Activated CD8-positive, alpha-beta memory T cell treated with anti-CD3 and anti-CD28 coated beads, Interleukin-2, amount 10 ng/mL, durations not matched to agents 7 days and 5 days (primary cell): ENCODE results near the gene LIPE. TPM values are rescaled to one million over a fixed set of nuclear protein-coding genes. Genes with fewer than 3 reads are reported as not detected.

Experiments used
- ATAC-seq: fragments of 150-1000 bp; cut with Tn5 transposase; one replicate; pipeline ENCODE4 v1.10.0; 2021; ENCODE audit warnings: moderate library complexity
- CTCF ChIA-PET: fragments of 350-600 bp; sonication (Branson Sonifier 250); formaldehyde crosslinking; loops from one replicate; lab custom pipeline; 2021; ENCODE audit warnings: antibody characterized with exemption; lab: Charles Lee
- DNase-seq: peaks from one replicate; pipeline ENCODE4 v3.0.0-alpha.2; 2020
- H3K27ac Mint-ChIP-seq: one replicate; pipeline ENCODE4 v1.8.0; 2021; ENCODE audit warnings: mild to moderate bottlenecking, mixed read lengths
- H3K27me3 Mint-ChIP-seq: one replicate; pipeline ENCODE4 v1.8.0; 2021; ENCODE audit warnings: mixed read lengths
- H3K36me3 Mint-ChIP-seq: one replicate; pipeline ENCODE4 v1.8.0; 2021; ENCODE audit warnings: mild to moderate bottlenecking, mixed read lengths
- H3K4me1 Mint-ChIP-seq: one replicate; pipeline ENCODE4 v1.8.0; 2021; ENCODE audit warnings: mixed read lengths
- H3K4me3 Mint-ChIP-seq: one replicate; pipeline ENCODE4 v1.8.0; 2021; ENCODE audit warnings: mild to moderate bottlenecking, moderate library complexity, mixed read lengths
- H3K9me3 Mint-ChIP-seq: one replicate; pipeline ENCODE4 v1.8.0; 2022; ENCODE audit warnings: low read depth, mixed read lengths
- total RNA-seq, 2 experiments: library from RNA; stranded (reverse); gene quantifications; one replicate each; pipeline ENCODE4 v1.2.3, GENCODE V29; 2021

LIPE gene
- total RNA-seq, 2 experiments from 2014 or later: 41.5 to 44.6 TPM

DNA sequence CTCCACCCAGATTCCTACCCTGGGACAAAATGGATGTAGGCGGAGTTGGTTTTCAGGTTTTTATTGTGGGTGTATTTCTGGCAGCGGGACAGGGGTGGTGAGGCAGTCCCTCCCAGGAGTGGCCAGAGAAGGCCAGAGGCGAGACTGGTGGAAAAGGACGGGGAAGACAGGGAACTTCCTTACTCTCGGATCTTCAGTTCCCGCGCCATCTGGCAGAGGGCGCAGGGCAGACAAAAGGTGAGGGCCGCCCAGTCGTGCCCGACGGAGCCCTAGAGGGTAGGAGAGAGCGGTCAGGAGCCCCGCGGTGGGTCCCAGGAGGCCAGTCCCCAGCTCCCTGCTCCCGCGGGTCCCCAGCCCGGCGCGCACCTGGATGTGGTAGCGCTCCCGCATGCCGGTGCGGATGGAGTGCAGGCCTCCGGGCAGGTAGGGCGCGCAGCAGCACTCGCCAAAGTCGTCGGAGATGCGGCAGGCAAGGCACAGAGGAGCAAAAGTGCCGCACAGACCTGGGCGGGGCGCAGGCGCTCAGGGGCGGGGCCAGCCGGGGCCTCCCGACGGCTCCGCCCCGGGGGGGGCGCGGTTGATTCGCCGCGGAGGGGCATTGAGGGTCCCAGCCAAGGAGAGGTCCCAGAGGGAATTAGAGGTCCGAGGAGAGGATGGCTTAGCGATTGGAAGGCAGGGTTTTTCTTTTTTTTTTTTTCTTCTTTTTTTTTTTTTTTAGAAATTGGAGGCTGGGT is 40.0 kb downstream of the LIPE start:
- H3K9me3 Mint-ChIP-seq: no peaks in the 10 kb centered on the region
- peaks cover 5% of the 10 kb centered on the region for H3K4me1 Mint-ChIP-seq
- no peaks in the 10 kb centered on the region for H3K36me3 Mint-ChIP-seq

GRCh38 chr19:42380155-42380554 is 47.0 kb downstream of the LIPE start:
- Mint-ChIP-seq H3K36me3 (no peaks in the 10 kb centered on the region), H3K27me3 (peaks cover 19% of the 10 kb centered on the region), H3K27ac (no peak overlapping the region), H3K4me3 (no peak overlapping the region), H3K4me1 (no peaks in the 10 kb centered on the region), H3K9me3 (no peaks in the 10 kb centered on the region)
- CTCF ChIA-PET: interaction anchor here (0.7 to 1.6 kb wide), 3 partner anchors 37 to 272 kb away, joined by 3 read pairs; no protein-coding TSS in a partner anchor
- no peak for DNase-seq
- no peak for ATAC-seq

More for the DNA sequence above, 40.0 kb downstream of the LIPE start:
- DNase-seq (peak; percentile 73), ATAC-seq (peak; percentile 96)
- CTCF ChIA-PET: interaction anchor here (0.6 to 2.4 kb wide), 4 partner anchors 10 to 189 kb away, joined by 3 to 9 read pairs (median 4); no protein-coding TSS in a partner anchor
- Mint-ChIP-seq H3K27me3 (peaks cover 46% of the 10 kb centered on the region), H3K27ac (no peak overlapping the region), H3K4me3 (peak overlapping the region; percentile 30)

- Mint-ChIP-seq H3K4me3 (no peak overlapping the region), H3K36me3 (no peaks in the 10 kb centered on the region), H3K4me1 (no peaks in the 10 kb centered on the region), H3K9me3 (no peaks in the 10 kb centered on the region), H3K27me3 (peaks cover 19% of the 10 kb centered on the region), H3K27ac (no peak overlapping the region)
- DNase-seq (no peak), ATAC-seq (no peak)
- CTCF ChIA-PET: interaction anchor here (0.6 to 1.6 kb wide), 2 partner anchors 10 to 270 kb away, joined by 3 read pairs; no protein-coding TSS in a partner anchor
These were observed 48.7 kb downstream of the LIPE start for GRCh38 chr19:42378225-42379215.

DNA sequence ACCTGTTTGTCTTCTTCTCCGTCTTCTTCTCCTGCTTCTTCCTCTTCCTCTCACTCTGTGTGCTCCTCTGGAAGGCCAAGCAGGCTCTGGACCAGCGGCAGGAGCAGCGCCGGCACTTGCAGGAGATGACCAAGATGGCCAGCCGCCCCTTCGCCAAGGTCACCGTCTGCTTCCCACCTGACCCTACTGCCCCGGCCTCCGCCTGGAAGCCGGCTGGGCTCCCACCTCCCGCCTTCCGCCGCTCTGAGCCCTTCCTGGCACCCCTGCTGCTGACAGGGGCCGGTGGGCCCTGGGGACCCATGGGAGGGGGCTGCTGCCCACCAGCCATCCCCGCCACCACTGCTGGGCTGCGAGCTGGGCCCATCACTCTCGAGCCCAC is 51.0 kb downstream of the LIPE start:
- peaks cover 6% of the 10 kb centered on the region for H3K27me3 Mint-ChIP-seq
- no peaks in the 10 kb centered on the region for H3K9me3 Mint-ChIP-seq
- H3K4me1 Mint-ChIP-seq: no peaks in the 10 kb centered on the region
- CTCF ChIA-PET: interaction anchor here (1.5 kb wide), 1 partner anchor 40 kb away, joined by 3 read pairs; no protein-coding TSS in a partner anchor
- no peaks in the 10 kb centered on the region for H3K36me3 Mint-ChIP-seq
- H3K27ac Mint-ChIP-seq: no peak overlapping the region
- H3K4me3 Mint-ChIP-seq: no peak overlapping the region
- ATAC-seq (no peak), DNase-seq (no peak)

DNA sequence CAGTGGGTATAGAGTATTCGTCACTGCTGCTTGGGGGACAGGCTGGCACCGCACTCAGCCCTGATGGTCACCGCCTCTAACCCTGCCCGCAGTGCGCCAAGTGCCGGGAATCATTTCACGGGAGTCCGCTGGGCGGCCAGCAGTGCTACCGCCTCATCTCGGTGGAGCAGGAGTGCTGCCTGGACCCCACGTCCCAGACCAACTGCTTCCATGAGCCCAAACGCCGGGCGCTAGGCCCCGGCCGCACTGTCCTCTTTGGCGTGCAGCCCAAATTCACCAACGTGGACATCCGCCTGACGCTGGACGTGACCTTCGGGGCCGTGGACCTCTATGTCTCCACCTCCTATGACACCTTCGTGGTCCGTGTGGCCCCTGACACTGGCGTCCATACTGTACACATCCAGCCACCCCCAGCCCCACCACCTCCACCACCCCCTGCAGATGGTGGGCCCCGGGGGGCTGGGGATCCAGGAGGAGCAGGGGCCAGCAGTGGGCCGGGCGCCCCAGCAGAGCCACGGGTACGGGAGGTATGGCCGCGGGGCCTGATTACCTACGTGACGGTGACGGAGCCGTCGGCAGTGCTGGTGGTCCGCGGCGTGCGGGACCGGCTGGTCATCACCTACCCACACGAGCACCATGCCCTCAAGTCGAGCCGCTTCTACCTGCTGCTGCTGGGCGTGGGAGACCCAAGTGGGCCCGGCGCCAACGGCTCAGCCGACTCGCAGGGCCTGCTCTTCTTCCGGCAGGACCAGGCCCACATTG is 51.6 kb downstream of the LIPE start:
- Mint-ChIP-seq H3K4me3 (no peak overlapping the region), H3K27me3 (peaks cover 4% of the 10 kb centered on the region), H3K9me3 (no peaks in the 10 kb centered on the region), H3K36me3 (no peaks in the 10 kb centered on the region), H3K4me1 (no peaks in the 10 kb centered on the region), H3K27ac (no peak overlapping the region)
- DNase-seq (no peak), ATAC-seq (no peak)
- CTCF ChIA-PET: no interaction called here

GRCh38 chr19:42374826-42375376 is 52.3 kb downstream of the LIPE start:
- Mint-ChIP-seq H3K27me3 (peaks cover 4% of the 10 kb centered on the region), H3K36me3 (no peaks in the 10 kb centered on the region), H3K9me3 (no peaks in the 10 kb centered on the region), H3K4me1 (no peaks in the 10 kb centered on the region), H3K4me3 (no peak overlapping the region), H3K27ac (no peak overlapping the region)
- DNase-seq: no peak
- CTCF ChIA-PET: no interaction called here
- no peak for ATAC-seq

DNA sequence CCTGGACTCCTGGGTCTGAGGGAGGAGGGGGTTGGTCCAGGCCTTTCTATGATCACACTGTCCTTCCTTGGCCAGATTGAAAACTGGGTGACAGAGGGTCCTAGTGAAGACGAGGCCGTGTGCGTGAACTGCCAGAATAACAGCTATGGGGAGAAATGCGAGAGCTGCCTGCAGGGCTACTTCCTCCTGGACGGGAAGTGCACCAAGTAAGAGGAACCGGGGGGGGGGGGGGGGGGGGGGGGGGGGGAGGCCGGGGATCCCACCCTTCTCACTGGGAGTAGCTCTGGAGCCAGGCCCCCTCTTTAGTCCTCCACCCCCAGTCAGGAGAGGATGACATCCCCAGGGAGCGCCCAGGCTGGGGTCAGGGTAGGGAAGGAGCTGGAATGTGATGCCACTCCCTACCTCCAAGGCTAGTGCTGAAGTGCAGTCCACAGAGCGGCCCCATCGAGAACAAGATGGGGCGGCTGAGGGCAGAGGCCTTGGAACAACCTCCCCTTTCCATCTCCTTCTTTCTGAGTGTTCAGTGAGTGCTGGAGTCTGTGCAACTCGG is 56.5 kb downstream of the LIPE start:
- H3K36me3 Mint-ChIP-seq: no peaks in the 10 kb centered on the region
- no peak for DNase-seq
- no peak overlapping the region for H3K27ac Mint-ChIP-seq
- CTCF ChIA-PET: no interaction called here
- ATAC-seq: no peak
- no peaks in the 10 kb centered on the region for H3K27me3 Mint-ChIP-seq
- H3K4me1 Mint-ChIP-seq: no peaks in the 10 kb centered on the region
- no peaks in the 10 kb centered on the region for H3K9me3 Mint-ChIP-seq
- no peak overlapping the region for H3K4me3 Mint-ChIP-seq

DNA sequence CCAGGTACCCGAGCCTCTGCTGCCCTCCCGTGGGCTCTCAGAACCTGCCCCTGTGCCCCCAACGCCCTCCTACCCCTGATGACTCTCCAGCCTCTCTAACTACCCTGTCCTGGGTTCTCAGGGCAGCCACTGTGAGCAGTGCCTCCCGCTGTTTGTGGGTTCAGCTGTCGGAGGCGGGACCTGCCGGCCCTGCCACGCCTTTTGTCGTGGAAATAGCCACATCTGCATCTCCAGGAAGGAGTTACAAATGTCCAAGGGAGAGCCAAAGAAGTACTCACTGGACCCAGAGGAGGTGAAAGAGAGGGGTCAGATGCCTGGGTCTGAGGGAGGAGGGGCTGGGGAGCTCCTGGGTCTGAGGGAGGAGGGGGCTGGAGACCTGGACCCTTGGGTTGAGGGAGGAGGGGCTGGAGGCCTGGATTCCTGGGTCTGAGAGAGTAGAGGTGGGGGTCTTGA is 57.1 kb downstream of the LIPE start:
- no peak overlapping the region for H3K27ac Mint-ChIP-seq
- no peaks in the 10 kb centered on the region for H3K36me3 Mint-ChIP-seq
- DNase-seq (no peak), ATAC-seq (no peak)
- no peaks in the 10 kb centered on the region for H3K4me1 Mint-ChIP-seq
- H3K9me3 Mint-ChIP-seq: no peaks in the 10 kb centered on the region
- H3K4me3 Mint-ChIP-seq: no peak overlapping the region
- H3K27me3 Mint-ChIP-seq: no peaks in the 10 kb centered on the region
- CTCF ChIA-PET: no interaction called here

GRCh38 chr19:42369433-42370067 is 57.6 kb downstream of the LIPE start:
- CTCF ChIA-PET: no interaction called here
- no peak overlapping the region for H3K27ac Mint-ChIP-seq
- ATAC-seq (no peak), DNase-seq (no peak)
- H3K27me3 Mint-ChIP-seq: no peaks in the 10 kb centered on the region
- H3K4me3 Mint-ChIP-seq: no peak overlapping the region
- H3K9me3 Mint-ChIP-seq: no peaks in the 10 kb centered on the region
- H3K4me1 Mint-ChIP-seq: no peaks in the 10 kb centered on the region
- peaks cover 2% of the 10 kb centered on the region for H3K36me3 Mint-ChIP-seq

DNA sequence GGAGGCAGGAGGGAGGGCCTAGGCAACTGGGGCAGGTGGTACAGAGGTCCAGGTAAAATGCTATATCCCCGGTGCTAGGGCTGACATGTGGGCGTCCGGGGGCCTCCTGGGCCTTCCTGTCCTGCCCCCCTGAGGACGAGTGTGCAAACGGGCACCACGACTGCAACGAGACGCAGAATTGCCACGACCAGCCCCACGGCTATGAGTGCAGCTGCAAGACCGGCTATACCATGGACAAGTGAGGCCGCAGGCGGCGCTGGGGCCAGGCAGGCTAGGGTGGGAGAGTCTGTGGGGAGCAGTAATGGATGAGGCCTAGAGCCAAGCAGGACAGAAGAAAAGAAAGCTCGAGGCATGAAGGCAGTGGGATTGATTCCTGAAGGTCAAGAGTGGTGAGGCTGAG is 58.4 kb downstream of the LIPE start:
- CTCF ChIA-PET: no interaction called here
- no peaks in the 10 kb centered on the region for H3K4me1 Mint-ChIP-seq
- no peak overlapping the region for H3K4me3 Mint-ChIP-seq
- H3K27ac Mint-ChIP-seq: no peak overlapping the region
- DNase-seq (no peak), ATAC-seq (no peak)
- no peaks in the 10 kb centered on the region for H3K27me3 Mint-ChIP-seq
- H3K36me3 Mint-ChIP-seq: peaks cover 9% of the 10 kb centered on the region
- H3K9me3 Mint-ChIP-seq: peaks cover 2% of the 10 kb centered on the region

- CTCF ChIA-PET: no interaction called here
- H3K27ac Mint-ChIP-seq: no peak overlapping the region
- H3K36me3 Mint-ChIP-seq: peaks cover 12% of the 10 kb centered on the region
- H3K27me3 Mint-ChIP-seq: no peaks in the 10 kb centered on the region
- DNase-seq: no peak
- no peak overlapping the region for H3K4me3 Mint-ChIP-seq
- no peak for ATAC-seq
- peaks cover 2% of the 10 kb centered on the region for H3K9me3 Mint-ChIP-seq
- no peaks in the 10 kb centered on the region for H3K4me1 Mint-ChIP-seq
These were observed 58.8 kb downstream of the LIPE start for GRCh38 chr19:42368360-42368759.

DNA sequence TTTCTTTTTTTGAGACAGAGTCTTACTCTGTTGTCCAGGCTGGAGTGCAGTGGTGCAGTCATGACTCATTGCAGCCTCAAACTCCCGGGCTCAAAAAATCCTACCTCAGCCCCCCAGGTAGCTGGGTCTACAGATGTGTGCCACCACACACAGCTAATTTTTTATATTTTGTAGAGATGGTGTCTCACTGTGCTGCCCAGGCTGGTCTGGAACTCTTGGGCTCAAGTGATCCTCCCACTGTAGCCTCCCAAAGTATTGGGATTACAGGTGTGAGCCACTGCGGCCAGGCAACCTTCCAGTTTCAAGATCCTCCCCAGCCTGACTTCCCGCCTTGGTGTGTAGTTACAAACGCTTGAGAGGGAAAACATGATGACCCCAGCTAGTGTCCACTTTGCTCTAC is 59.3 kb downstream of the LIPE start:
- no peak for ATAC-seq
- Mint-ChIP-seq H3K4me1 (no peaks in the 10 kb centered on the region), H3K27ac (no peak overlapping the region), H3K27me3 (no peaks in the 10 kb centered on the region), H3K4me3 (no peak overlapping the region), H3K9me3 (peaks cover 2% of the 10 kb centered on the region), H3K36me3 (peaks cover 14% of the 10 kb centered on the region)
- CTCF ChIA-PET: no interaction called here
- no peak for DNase-seq
